MM.1S (cell line): ENCODE measurements around the gene DSCAM.

Experiments
- EZH2 ChIP-seq: fragments of 300-600 bp; sonication (generic); optimal IDR thresholded peaks from 2 replicates; pipeline ENCODE3; 2017; ENCODE audit warnings: low read depth, mild to moderate bottlenecking, antibody characterized with exemption, low read length, mixed read lengths
- EZH2phosphoT487 ChIP-seq: fragments of 300-600 bp; sonication (generic); IDR thresholded peaks from 2 replicates; pipeline ENCODE4 v1.6.1; 2018; ENCODE audit warnings: antibody characterized with exemption, low read length

- TF ChIP-seq EZH2 (no peak), EZH2phosphoT487 (no peak)
Measured at GRCh38 chr21:40846587-40847411, at the start of gene DSCAM.
